Liver (tissue), 9 donors: ENCODE results near the gene EXOC3L1. TPM values are rescaled to one million over a fixed set of nuclear protein-coding genes. Genes with fewer than 3 reads are reported as not detected.

Experiments used
- DNase-seq: peaks from one replicate; pipeline ENCODE4 v3.0.0-alpha.2; 2017; ENCODE audit warnings: low spot score
- H3K27ac ChIP-seq, 2 donors: one replicate each; pipeline ENCODE4 v1.7.0; 2013; ENCODE audit warnings: inconsistent platforms in 2 of 2, low read length in 2 of 2, control low read depth in 1 of 2, low read depth in 1 of 2, mild to moderate bottlenecking in 1 of 2
- H3K27me3 ChIP-seq, 4 donors: one replicate each; pipeline versions ENCODE4 v1.6.1 to v1.7.0; 2013; ENCODE audit warnings: low read length in 3 of 4, inconsistent platforms in 1 of 4, mild to moderate bottlenecking in 1 of 4, moderate library complexity in 1 of 4; ENCODE audit not compliant: control insufficient read depth in 4 of 4, insufficient read depth in 4 of 4
- H3K36me3 ChIP-seq, 4 donors: one replicate each; pipeline versions ENCODE4 v1.6.1 to v1.7.0; 2013; ENCODE audit warnings: low read length in 3 of 4, mild to moderate bottlenecking in 3 of 4, low read depth in 1 of 4, moderate library complexity in 1 of 4; ENCODE audit not compliant: control insufficient read depth in 4 of 4, insufficient read depth in 3 of 4
- H3K4me1 ChIP-seq, 4 donors: one replicate each; pipeline versions ENCODE4 v1.6.1 to v1.7.0; 2013; ENCODE audit warnings: low read length in 3 of 4, mild to moderate bottlenecking in 3 of 4, moderate library complexity in 1 of 4; ENCODE audit not compliant: control insufficient read depth in 4 of 4, insufficient read depth in 4 of 4
- H3K4me3 ChIP-seq, 3 donors: one replicate each; pipeline versions ENCODE4 v1.6.1 to v1.7.0; 2013; ENCODE audit warnings: low read length in 3 of 3, control low read depth in 1 of 3, low read depth in 1 of 3, mild to moderate bottlenecking in 1 of 3
- H3K9ac ChIP-seq, 2 donors: one replicate each; pipeline ENCODE4 v1.7.0; 2013; ENCODE audit warnings: low read length in 2 of 2, mild to moderate bottlenecking in 2 of 2, moderate library complexity in 2 of 2, control low read depth in 1 of 2, low read depth in 1 of 2
- H3K9me3 ChIP-seq, 4 donors: one replicate each; pipeline versions ENCODE4 v1.6.1 to v1.7.0; 2013; ENCODE audit warnings: low read length in 3 of 4; ENCODE audit not compliant: control insufficient read depth in 4 of 4
- EGR1 ChIP-seq, 2 donors: IDR thresholded peaks; 2 replicates each; pipeline ENCODE4 v1.6.1; 2016 to 2018; ENCODE audit warnings: antibody characterized with exemption in 2 of 2, low read depth in 2 of 2
- FOXA1 ChIP-seq: IDR thresholded peaks from 2 replicates; pipeline ENCODE4 v1.6.1; 2016; ENCODE audit warnings: antibody characterized with exemption
- FOXA2 ChIP-seq: IDR thresholded peaks from 2 replicates; pipeline ENCODE4 v1.6.1; 2016; ENCODE audit warnings: antibody characterized with exemption
- GABPA ChIP-seq, 2 donors: IDR thresholded peaks in 1 of 2; conservative IDR thresholded peaks in 1 of 2; 2 replicates each; pipeline ENCODE4 v1.6.1; 2016; ENCODE audit warnings: antibody characterized with exemption in 2 of 2, mild to moderate bottlenecking in 1 of 2, moderate library complexity in 1 of 2
- HNF4G ChIP-seq: IDR thresholded peaks from 2 replicates; pipeline ENCODE4 v1.6.1; 2016; ENCODE audit warnings: antibody characterized with exemption
- JUND ChIP-seq, 2 donors: IDR thresholded peaks; 2 replicates each; pipeline ENCODE4 v1.6.1; 2016; ENCODE audit warnings: antibody characterized with exemption in 2 of 2
- NR2F2 ChIP-seq: IDR thresholded peaks from 2 replicates; pipeline ENCODE4 v1.6.1; 2016; ENCODE audit warnings: antibody characterized with exemption
- RAD21 ChIP-seq, 2 donors: IDR thresholded peaks; 2 replicates each; pipeline ENCODE4 v1.6.1; 2016; ENCODE audit warnings: antibody characterized with exemption in 2 of 2, mild to moderate bottlenecking in 2 of 2
- RXRA ChIP-seq, 2 donors: IDR thresholded peaks; 2 replicates each; pipeline ENCODE4 v1.6.1; 2017 to 2018; ENCODE audit warnings: antibody characterized with exemption in 2 of 2, mild to moderate bottlenecking in 1 of 2
- TAF1 ChIP-seq: conservative IDR thresholded peaks from 2 replicates; pipeline ENCODE4 v1.6.1; 2016; ENCODE audit warnings: antibody characterized with exemption, mild to moderate bottlenecking
- YY1 ChIP-seq: IDR thresholded peaks from 2 replicates; pipeline ENCODE4 v1.6.1; 2016; ENCODE audit warnings: antibody characterized with exemption, mild to moderate bottlenecking
- WGBS: extraction: QIAGEN DNeasy Blood & Tissue Kit; methylation state at CpG from one replicate; pipeline ENCODE4 v1.1.7; 2013; 5-methylcytosine and 5-hydroxymethylcytosine counted together
- polyA plus RNA-seq, 2 donors: library from polyadenylated mRNA; stranded (reverse) in 1 of 2; unstranded in 1 of 2; fragments of 200-250 nt in 1 of 2; fragments of >200 nt in 1 of 2; fragmentation: Nextera tagmentation in 1 of 2; extraction: Ambion mirVana in 1 of 2; gene quantifications; one replicate each; pipeline versions ENCODE4 v1.2.1 to v1.2.3, GENCODE V29; 2013 to 2015
- total RNA-seq, 2 donors: library from RNA; depleted of rRNA; stranded (reverse); fragments of >200 nt; gene quantifications; one replicate each; pipeline ENCODE4 v1.2.3, GENCODE V29; 2014
- TF ChIP-seq, protein P1 (sequence below): IDR thresholded peaks from 2 replicates; pipeline ENCODE4 v1.6.1; 2016; ENCODE audit warnings: antibody characterized with exemption
- TF ChIP-seq, protein P2 (sequence below): IDR thresholded peaks from 2 replicates; pipeline ENCODE4 v1.6.1; 2016; ENCODE audit warnings: antibody characterized with exemption
- TF ChIP-seq, protein P3 (sequence below): fragments of 150-350 bp; IDR thresholded peaks from 2 replicates; pipeline ENCODE4 v1.5.1; 2017; ENCODE audit warnings: improper control_type of control experiment, low read depth, low read length; ENCODE audit not compliant: missing input control
- TF ChIP-seq, protein P4 (sequence below): IDR thresholded peaks from 2 replicates; pipeline ENCODE4 v1.6.1; 2016; ENCODE audit warnings: antibody characterized with exemption, mild to moderate bottlenecking
- donor health status: healthy.
- donor health status: healthy.
- donor health status: healthy.
- donor health status: healthy.
- donor health status: healthy.

The EXOC3L1 gene
- total and polyA plus RNA-seq, 4 donors = 1.1 to 3.7 (median 2.8) TPM

DNA sequence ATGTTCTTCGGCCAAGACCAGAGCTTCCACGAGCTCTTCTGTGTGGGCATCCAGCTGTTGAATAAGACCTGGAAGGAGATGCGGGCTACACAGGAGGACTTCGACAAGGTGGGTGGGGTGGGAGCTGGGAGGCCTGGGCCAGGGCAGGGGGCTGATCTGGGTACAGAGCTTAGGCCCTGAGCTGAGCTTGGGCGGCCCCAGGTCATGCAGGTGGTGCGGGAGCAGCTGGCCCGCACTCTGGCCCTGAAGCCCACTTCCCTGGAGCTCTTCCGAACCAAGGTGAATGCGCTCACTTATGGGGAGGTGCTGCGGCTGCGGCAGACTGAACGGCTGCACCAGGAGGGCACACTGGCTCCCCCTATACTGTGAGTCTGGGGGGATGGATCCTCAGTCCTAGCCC, 12.5 kb upstream of the EXOC3L1 start:
- DNase-seq = no peak
- 97% methylated on average over 12 of the region's 12 CpGs for WGBS
- no peak overlapping the region for H3K4me3 ChIP-seq

DNA sequence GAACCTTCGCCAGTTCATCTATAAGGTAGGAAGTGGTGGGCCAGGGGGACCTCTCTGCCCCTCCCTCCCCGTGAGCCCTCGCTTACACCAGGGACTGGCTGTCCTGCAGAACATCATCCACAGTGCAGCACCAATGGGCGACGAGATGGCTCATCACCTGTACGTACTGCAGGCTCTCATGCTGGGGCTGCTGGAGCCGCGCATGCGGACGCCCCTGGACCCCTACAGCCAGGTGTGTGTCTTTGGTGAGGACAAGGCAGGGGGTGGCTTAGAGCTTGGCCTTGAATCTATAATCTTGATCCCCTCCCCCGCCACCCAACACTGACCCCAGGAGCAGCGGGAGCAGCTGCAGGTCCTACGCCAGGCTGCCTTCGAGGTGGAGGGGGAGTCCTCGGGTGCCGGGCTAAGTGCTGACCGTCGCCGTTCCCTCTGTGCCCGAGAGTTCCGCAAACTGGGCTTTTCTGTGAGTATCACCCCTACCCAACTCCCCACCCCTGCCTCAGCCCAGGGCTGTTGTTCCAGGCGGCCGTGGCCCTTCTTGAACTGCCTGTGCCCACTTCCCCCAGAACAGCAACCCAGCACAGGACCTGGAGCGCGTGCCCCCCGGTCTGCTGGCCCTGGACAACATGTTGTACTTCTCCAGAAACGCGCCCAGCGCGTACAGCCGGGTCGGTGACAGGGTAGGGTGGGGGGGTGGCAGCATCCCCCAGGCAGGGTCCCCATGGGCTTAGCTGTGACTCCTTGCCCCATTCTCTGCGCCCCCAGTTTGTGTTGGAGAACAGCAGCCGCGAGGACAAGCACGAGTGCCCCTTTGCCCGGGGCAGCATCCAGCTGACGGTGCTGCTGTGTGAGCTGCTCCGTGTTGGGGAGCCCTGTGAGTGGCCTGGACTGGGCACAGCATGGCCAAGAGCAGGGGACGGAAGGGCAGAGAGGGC, 11.7 kb upstream of the EXOC3L1 start:
- 96% methylated on average over 40 of the region's 40 CpGs for WGBS
- Histone ChIP-seq H3K27me3 (no peaks in the 10 kb centered on the region), H3K27ac (no peak overlapping the region), H3K4me1 (peaks cover 2 to 19% (median 8%) of the 10 kb centered on the region in 4 donors), H3K9ac (no peak overlapping the region), H3K36me3 (peaks cover 3 to 43% (median 15%) of the 10 kb centered on the region in 4 donors), H3K4me3 (no peak overlapping the region), H3K9me3 (no peaks in the 10 kb centered on the region)
- no peak for DNase-seq
- TF ChIP-seq TAF1 (no peak), FOXA2 (no peak), GABPA (IDR thresholded peaks at IDR 0.05 in 1 of 2, conservative IDR thresholded peaks at IDR 0.05 in 1 of 2) (no peak), RXRA (IDR thresholded peaks at IDR 0.05) (no peak), NR2F2 (no peak), YY1 (no peak), EGR1 (IDR thresholded peaks at IDR 0.05; ENCODE audit: low read depth in 2 of 2) (no peak), FOXA1 (no peak), JUND (IDR thresholded peaks at IDR 0.05) (no peak), HNF4G (no peak)
- TF ChIP-seq, protein P1, sequence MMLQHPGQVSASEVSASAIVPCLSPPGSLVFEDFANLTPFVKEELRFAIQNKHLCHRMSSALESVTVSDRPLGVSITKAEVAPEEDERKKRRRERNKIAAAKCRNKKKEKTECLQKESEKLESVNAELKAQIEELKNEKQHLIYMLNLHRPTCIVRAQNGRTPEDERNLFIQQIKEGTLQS = no peak
- TF ChIP-seq, protein P2, sequence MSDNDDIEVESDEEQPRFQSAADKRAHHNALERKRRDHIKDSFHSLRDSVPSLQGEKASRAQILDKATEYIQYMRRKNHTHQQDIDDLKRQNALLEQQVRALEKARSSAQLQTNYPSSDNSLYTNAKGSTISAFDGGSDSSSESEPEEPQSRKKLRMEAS = no peak
- TF ChIP-seq, protein P3, sequence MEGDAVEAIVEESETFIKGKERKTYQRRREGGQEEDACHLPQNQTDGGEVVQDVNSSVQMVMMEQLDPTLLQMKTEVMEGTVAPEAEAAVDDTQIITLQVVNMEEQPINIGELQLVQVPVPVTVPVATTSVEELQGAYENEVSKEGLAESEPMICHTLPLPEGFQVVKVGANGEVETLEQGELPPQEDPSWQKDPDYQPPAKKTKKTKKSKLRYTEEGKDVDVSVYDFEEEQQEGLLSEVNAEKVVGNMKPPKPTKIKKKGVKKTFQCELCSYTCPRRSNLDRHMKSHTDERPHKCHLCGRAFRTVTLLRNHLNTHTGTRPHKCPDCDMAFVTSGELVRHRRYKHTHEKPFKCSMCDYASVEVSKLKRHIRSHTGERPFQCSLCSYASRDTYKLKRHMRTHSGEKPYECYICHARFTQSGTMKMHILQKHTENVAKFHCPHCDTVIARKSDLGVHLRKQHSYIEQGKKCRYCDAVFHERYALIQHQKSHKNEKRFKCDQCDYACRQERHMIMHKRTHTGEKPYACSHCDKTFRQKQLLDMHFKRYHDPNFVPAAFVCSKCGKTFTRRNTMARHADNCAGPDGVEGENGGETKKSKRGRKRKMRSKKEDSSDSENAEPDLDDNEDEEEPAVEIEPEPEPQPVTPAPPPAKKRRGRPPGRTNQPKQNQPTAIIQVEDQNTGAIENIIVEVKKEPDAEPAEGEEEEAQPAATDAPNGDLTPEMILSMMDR = no peak
- TF ChIP-seq, protein P4, sequence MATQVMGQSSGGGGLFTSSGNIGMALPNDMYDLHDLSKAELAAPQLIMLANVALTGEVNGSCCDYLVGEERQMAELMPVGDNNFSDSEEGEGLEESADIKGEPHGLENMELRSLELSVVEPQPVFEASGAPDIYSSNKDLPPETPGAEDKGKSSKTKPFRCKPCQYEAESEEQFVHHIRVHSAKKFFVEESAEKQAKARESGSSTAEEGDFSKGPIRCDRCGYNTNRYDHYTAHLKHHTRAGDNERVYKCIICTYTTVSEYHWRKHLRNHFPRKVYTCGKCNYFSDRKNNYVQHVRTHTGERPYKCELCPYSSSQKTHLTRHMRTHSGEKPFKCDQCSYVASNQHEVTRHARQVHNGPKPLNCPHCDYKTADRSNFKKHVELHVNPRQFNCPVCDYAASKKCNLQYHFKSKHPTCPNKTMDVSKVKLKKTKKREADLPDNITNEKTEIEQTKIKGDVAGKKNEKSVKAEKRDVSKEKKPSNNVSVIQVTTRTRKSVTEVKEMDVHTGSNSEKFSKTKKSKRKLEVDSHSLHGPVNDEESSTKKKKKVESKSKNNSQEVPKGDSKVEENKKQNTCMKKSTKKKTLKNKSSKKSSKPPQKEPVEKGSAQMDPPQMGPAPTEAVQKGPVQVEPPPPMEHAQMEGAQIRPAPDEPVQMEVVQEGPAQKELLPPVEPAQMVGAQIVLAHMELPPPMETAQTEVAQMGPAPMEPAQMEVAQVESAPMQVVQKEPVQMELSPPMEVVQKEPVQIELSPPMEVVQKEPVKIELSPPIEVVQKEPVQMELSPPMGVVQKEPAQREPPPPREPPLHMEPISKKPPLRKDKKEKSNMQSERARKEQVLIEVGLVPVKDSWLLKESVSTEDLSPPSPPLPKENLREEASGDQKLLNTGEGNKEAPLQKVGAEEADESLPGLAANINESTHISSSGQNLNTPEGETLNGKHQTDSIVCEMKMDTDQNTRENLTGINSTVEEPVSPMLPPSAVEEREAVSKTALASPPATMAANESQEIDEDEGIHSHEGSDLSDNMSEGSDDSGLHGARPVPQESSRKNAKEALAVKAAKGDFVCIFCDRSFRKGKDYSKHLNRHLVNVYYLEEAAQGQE = no peak

More for the DNA sequence above, 12.5 kb upstream of the EXOC3L1 start:
- Histone ChIP-seq H3K27me3 (no peaks in the 10 kb centered on the region), H3K9me3 (no peaks in the 10 kb centered on the region), H3K9ac (no peak overlapping the region), H3K4me1 (peaks cover 2 to 19% (median 8%) of the 10 kb centered on the region in 4 donors), H3K27ac (no peak overlapping the region), H3K36me3 (peaks cover 2 to 35% (median 11%) of the 10 kb centered on the region in 4 donors)
- TF ChIP-seq TAF1 = no peak
- no peak for TF ChIP-seq NR2F2
- TF ChIP-seq, protein P3 = no peak
- TF ChIP-seq YY1 = no peak
- TF ChIP-seq EGR1 (IDR thresholded peaks at IDR 0.05; ENCODE audit: low read depth in 2 of 2) = no peak
- no peak for TF ChIP-seq GABPA (IDR thresholded peaks at IDR 0.05 in 1 of 2, conservative IDR thresholded peaks at IDR 0.05 in 1 of 2)
- no peak for TF ChIP-seq RAD21 (IDR thresholded peaks at IDR 0.05)
- TF ChIP-seq, protein P2 = no peak
- TF ChIP-seq HNF4G = no peak
- no peak for TF ChIP-seq FOXA1
